ENCODE measurements around the gene AFF3.

GRCh38 chr2:99959261-99960014 lies 183.0 kb downstream of the AFF3 start:
- no peak for TF ChIP-seq CTCF (IDR thresholded peaks at IDR 0.05 in 2 of 3, conservative IDR thresholded peaks at IDR 0.05 in 1 of 3; ENCODE audit: borderline replicate concordance in 1 of 3, insufficient read depth in 1 of 3, low read depth in 2 of 3, low read length in 2 of 3)
- no peak for TF ChIP-seq EZH2 (IDR thresholded peaks at IDR 0.05)
- no peak for TF ChIP-seq POLR2AphosphoS5 (IDR thresholded peaks at IDR 0.05; ENCODE audit: low read depth, low read length)
- TF ChIP-seq ATF3 (IDR thresholded peaks at IDR 0.05): no peak
- no peak for TF ChIP-seq EGR1 (IDR thresholded peaks at IDR 0.05; ENCODE audit: low read depth)
- no peak for TF ChIP-seq MAX (IDR thresholded peaks at IDR 0.05)
- TF ChIP-seq RAD21 (IDR thresholded peaks at IDR 0.05; ENCODE audit: low read depth): no peak
- TF ChIP-seq FOSL1 (IDR thresholded peaks at IDR 0.05; ENCODE audit: low read depth): no peak

Data from HCT116 (cell line).